Non-pigmented ciliary epithelial cell (primary cell): Measurements from ENCODE around the gene NACA.
"Not testable (repeated sequence)": the region's sequence is repeated elsewhere in the genome, so short reads cannot be mapped to it uniquely, and the experiment has no call there.

Experiments
- DNase-seq: peaks from one replicate; pipeline ENCODE4 v3.0.0-alpha.2; 2010; ENCODE audit warnings: low read depth

NACA gene

GRCh38 chr12:56724972-56725722 lies at the start of gene NACA:
NACA (minus strand) TSS chr12:56725299; CDS start chr12:56724521, 778 bp downstream.
- DNase-seq, result peak; percentile 92

- DNase-seq, result no peak
These were observed 48.0 kb upstream of the NACA start for GRCh38 chr12:56773113-56773512.

GRCh38 chr12:56772625-56773024 lies 47.5 kb upstream of the NACA start:
- DNase-seq, result no peak

- no peak for DNase-seq
These were observed 44.8 kb upstream of the NACA start for GRCh38 chr12:56769868-56770267.

- DNase-seq, result no peak
These were observed 43.3 kb upstream of the NACA start for GRCh38 chr12:56768424-56768823.

GRCh38 chr12:56766535-56766934 lies 41.4 kb upstream of the NACA start:
- no peak for DNase-seq

GRCh38 chr12:56763753-56764657 lies 38.9 kb upstream of the NACA start:
- no peak for DNase-seq

- DNase-seq, result no peak
These were observed 36.7 kb upstream of the NACA start for GRCh38 chr12:56761812-56762211.

- no peak for DNase-seq
These were observed 35.4 kb upstream of the NACA start for GRCh38 chr12:56760460-56760859.

- DNase-seq, result no peak
These were observed 34.3 kb upstream of the NACA start for GRCh38 chr12:56759263-56759908.

- no peak for DNase-seq
These were observed 33.7 kb upstream of the NACA start for GRCh38 chr12:56758728-56759262.

GRCh38 chr12:56757971-56758370 lies 32.9 kb upstream of the NACA start:
- not testable (repeated sequence) for DNase-seq

- no peak for DNase-seq
These were observed 28.5 kb upstream of the NACA start for GRCh38 chr12:56753566-56753965.

- no peak for DNase-seq
These were observed 26.9 kb upstream of the NACA start, which contains the start of gene PRIM1 for GRCh38 chr12:56751712-56752598. PRIM1 (minus strand) TSS chr12:56752323; CDS start chr12:56752298, 25 bp downstream.

GRCh38 chr12:56750596-56750995 lies 25.5 kb upstream of the NACA start:
- DNase-seq, result not testable (repeated sequence)

GRCh38 chr12:56749853-56750252 lies 24.8 kb upstream of the NACA start:
- no peak for DNase-seq

GRCh38 chr12:56749359-56749758 lies 24.3 kb upstream of the NACA start:
- DNase-seq, result no peak

- no peak for DNase-seq
These were observed 3.2 kb upstream of the NACA start for GRCh38 chr12:56728139-56728861.

GRCh38 chr12:56726196-56726675 lies 1.1 kb upstream of the NACA start:
- DNase-seq, result not testable (repeated sequence)

GRCh38 chr12:56725723-56726102 lies 614 bp upstream of the NACA start:
- no peak for DNase-seq

- no peak for DNase-seq
These were observed 463 bp downstream of the NACA start for GRCh38 chr12:56724701-56724971.
